ENCODE data around the gene TMEM203.

GRCh38 chr9:137251490-137252268 lies 46.2 kb upstream of the TMEM203 start:
- TF ChIP-seq EZH2 (optimal IDR thresholded peaks at IDR 0.05; ENCODE audit: low read depth, low read length), result no peak
- TF ChIP-seq CTCF (IDR thresholded peaks at IDR 0.05; ENCODE audit: low read length), result no peak
- TF ChIP-seq EZH2phosphoT487 (IDR thresholded peaks at IDR 0.05; ENCODE audit: low read length), result no peak
